Posterior cingulate gyrus (tissue), 11 donors: ENCODE measurements around the gene FBXO45.
"Not testable (repeated sequence)": the region's sequence is repeated elsewhere in the genome, so short reads cannot be mapped to it uniquely, and the experiment has no call there.

Experiments
- DNase-seq, 10 donors: peaks; one replicate each; pipeline versions ENCODE4 v3.0.0 to v3.0.0-alpha.2; 2020 to 2021; ENCODE audit warnings: mixed read lengths in 3 of 10
- intact Hi-C: fragments of 100-400 bp; cut with DNase I; formaldehyde crosslinking; loops from one replicate; pipeline ENCODE4 v1.15.1; 2023

Gene FBXO45

GRCh38 chr3:196568246-196569002 lies at the start of gene FBXO45, which contains the start of gene WDR53:
Gene FBXO45 (plus strand): TSS chr3:196568660. CDS start chr3:196568985, 325 bp downstream.
Gene WDR53 (minus strand): TSS chr3:196568554. CDS start chr3:196561475, 7,079 bp downstream.
- intact Hi-C loops: loop anchor here (2.0 to 5.0 kb wide), 2 partner anchors 66 to 374 kb away; partner anchors contain the start of genes NCBP2 and RNF168
- DNase-seq: peak; percentile 92 to 99 (median 94)

GRCh38 chr3:196518966-196519717 lies 49.3 kb upstream of the FBXO45 start:
- peak in 3 of 10 donors; percentile 13 to 54 (median 27) for DNase-seq
- intact Hi-C loops: no loop called here

- DNase-seq: no peak
- intact Hi-C loops: no loop called here
Measured at GRCh38 chr3:196519718-196520082, 48.8 kb upstream of the FBXO45 start.

- intact Hi-C loops, DNase-seq: not testable (repeated sequence)
Measured at GRCh38 chr3:196521291-196521690, 47.2 kb upstream of the FBXO45 start.

GRCh38 chr3:196523841-196524240 lies 44.6 kb upstream of the FBXO45 start:
- intact Hi-C loops: no loop called here

GRCh38 chr3:196524527-196524926 lies 43.9 kb upstream of the FBXO45 start:
- no peak for DNase-seq
- intact Hi-C loops: no loop called here

More at GRCh38 chr3:196523841-196524240, 44.6 kb upstream of the FBXO45 start:
- DNase-seq: no peak

- intact Hi-C loops: no loop called here
- no peak for DNase-seq
Measured at GRCh38 chr3:196525141-196525540, 43.3 kb upstream of the FBXO45 start.

- intact Hi-C loops: no loop called here
Measured at GRCh38 chr3:196528639-196529233, 39.7 kb upstream of the FBXO45 start.

GRCh38 chr3:196531418-196531817 lies 37.0 kb upstream of the FBXO45 start:
- intact Hi-C loops: no loop called here
- DNase-seq: no peak

More at GRCh38 chr3:196528639-196529233, 39.7 kb upstream of the FBXO45 start:
- DNase-seq: peak in 8 of 10 donors; percentile 9 to 90 (median 68)

GRCh38 chr3:196533260-196533681 lies 35.2 kb upstream of the FBXO45 start:
- intact Hi-C loops: no loop called here
- no peak for DNase-seq

GRCh38 chr3:196537319-196537984 lies 31.0 kb upstream of the FBXO45 start:
- DNase-seq: peak in 5 of 10 donors; percentile 17 to 38 (median 34)
- intact Hi-C loops: no loop called here

- intact Hi-C loops: no loop called here
- DNase-seq: no peak
Measured at GRCh38 chr3:196541684-196542445, 26.6 kb upstream of the FBXO45 start.

GRCh38 chr3:196544491-196544992 lies 23.9 kb upstream of the FBXO45 start:
- intact Hi-C loops: no loop called here
- DNase-seq: no peak

GRCh38 chr3:196546537-196546936 lies 21.9 kb upstream of the FBXO45 start:
- intact Hi-C loops: no loop called here

GRCh38 chr3:196547067-196547466 lies 21.4 kb upstream of the FBXO45 start:
- no peak for DNase-seq
- intact Hi-C loops: no loop called here

More at GRCh38 chr3:196546537-196546936, 21.9 kb upstream of the FBXO45 start:
- no peak for DNase-seq

- intact Hi-C loops, DNase-seq: not testable (repeated sequence)
Measured at GRCh38 chr3:196549312-196549711, 19.1 kb upstream of the FBXO45 start.

GRCh38 chr3:196550172-196550571 lies 18.3 kb upstream of the FBXO45 start:
- DNase-seq, intact Hi-C loops: not testable (repeated sequence)

- intact Hi-C loops: no loop called here
- DNase-seq: no peak
Measured at GRCh38 chr3:196552253-196552652, 16.2 kb upstream of the FBXO45 start.

GRCh38 chr3:196553551-196553950 lies 14.9 kb upstream of the FBXO45 start:
- no peak for DNase-seq
- intact Hi-C loops: no loop called here
